Tibial nerve (tissue), 4 donors: ENCODE data around the gene METTL16.

Source experiments
- EP300 ChIP-seq, 2 donors: sonication (generic); formaldehyde crosslinking; IDR thresholded peaks; one replicate each; pipeline ENCODE4 v1.6.1; 2017; ENCODE audit warnings: antibody characterized with exemption in 2 of 2, mild to moderate bottlenecking in 1 of 2
- POLR2A ChIP-seq, 2 donors: fragments of 450-650 bp; IDR thresholded peaks; one replicate each; pipeline ENCODE4 v1.6.1; 2017; ENCODE audit warnings: antibody characterized with exemption in 2 of 2, mild to moderate bottlenecking in 2 of 2, moderate library complexity in 2 of 2
- TF ChIP-seq, protein P1 (sequence below), 5 experiments: fragments of 200-600 bp in 3 of 5; fragments of 450-650 bp in 2 of 5; sonication (generic) in 3 of 5; IDR thresholded peaks; one replicate each; pipeline ENCODE4 v1.5.1; 2016 to 2019; ENCODE audit warnings: antibody characterized with exemption in 5 of 5, mild to moderate bottlenecking in 3 of 5, moderate library complexity in 2 of 5

DNA sequence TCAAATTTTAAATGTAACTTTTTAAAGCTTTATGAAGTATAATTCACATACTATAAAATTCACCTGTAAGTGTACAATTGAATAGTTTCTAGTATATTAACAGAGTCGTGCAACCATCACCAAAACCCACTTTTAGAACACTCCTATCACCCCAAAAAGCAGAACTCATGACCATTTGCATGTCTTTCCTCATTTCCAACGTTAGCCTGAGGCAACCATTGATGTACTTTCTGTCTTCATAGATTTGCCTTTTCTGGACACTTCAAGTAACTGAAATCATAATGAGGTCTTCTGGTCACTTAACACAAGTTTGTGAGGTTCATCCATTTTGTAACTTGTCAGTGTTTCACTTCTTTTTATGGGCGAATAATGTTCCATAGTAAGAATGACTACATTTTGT is 33.2 kb downstream of the METTL16 start:
- TF ChIP-seq, protein P1, sequence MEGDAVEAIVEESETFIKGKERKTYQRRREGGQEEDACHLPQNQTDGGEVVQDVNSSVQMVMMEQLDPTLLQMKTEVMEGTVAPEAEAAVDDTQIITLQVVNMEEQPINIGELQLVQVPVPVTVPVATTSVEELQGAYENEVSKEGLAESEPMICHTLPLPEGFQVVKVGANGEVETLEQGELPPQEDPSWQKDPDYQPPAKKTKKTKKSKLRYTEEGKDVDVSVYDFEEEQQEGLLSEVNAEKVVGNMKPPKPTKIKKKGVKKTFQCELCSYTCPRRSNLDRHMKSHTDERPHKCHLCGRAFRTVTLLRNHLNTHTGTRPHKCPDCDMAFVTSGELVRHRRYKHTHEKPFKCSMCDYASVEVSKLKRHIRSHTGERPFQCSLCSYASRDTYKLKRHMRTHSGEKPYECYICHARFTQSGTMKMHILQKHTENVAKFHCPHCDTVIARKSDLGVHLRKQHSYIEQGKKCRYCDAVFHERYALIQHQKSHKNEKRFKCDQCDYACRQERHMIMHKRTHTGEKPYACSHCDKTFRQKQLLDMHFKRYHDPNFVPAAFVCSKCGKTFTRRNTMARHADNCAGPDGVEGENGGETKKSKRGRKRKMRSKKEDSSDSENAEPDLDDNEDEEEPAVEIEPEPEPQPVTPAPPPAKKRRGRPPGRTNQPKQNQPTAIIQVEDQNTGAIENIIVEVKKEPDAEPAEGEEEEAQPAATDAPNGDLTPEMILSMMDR (IDR thresholded peaks at IDR 0.05): no peak
- TF ChIP-seq POLR2A (IDR thresholded peaks at IDR 0.05) (no peak), EP300 (IDR thresholded peaks at IDR 0.05) (no peak)
